Stomach (tissue), 9 donors: ENCODE results near the gene GRIK5. TPM values are rescaled to one million over a fixed set of nuclear protein-coding genes. Genes with fewer than 3 reads are reported as not detected.
A peak's percentile ranks its signal among the peaks of the same experiment; 100 is the strongest.

Experiments used
- DNase-seq, 2 donors: peaks; one replicate each; pipeline versions ENCODE4 v3.0.0 to v3.0.0-alpha.2; 2013 to 2019
- H3K27ac ChIP-seq, 5 donors: fragments of 200-600 bp in 4 of 5; sonication (generic) in 4 of 5; one replicate each; pipeline ENCODE4 v1.5.1; 2013 to 2019; ENCODE audit warnings: mild to moderate bottlenecking in 1 of 5, moderate library complexity in 1 of 5
- H3K27me3 ChIP-seq, 3 donors: fragments of 200-600 bp; sonication (generic); one replicate each; pipeline ENCODE4 v1.5.1; 2017 to 2019; ENCODE audit warnings: mixed run types in 1 of 3
- H3K36me3 ChIP-seq, 4 donors: fragments of 200-600 bp; sonication (generic); 1 replicate in 3 of 4; 2 replicates in 1 of 4; pipeline ENCODE4 v1.5.1; 2016 to 2019
- H3K4me1 ChIP-seq, 4 donors: fragments of 200-600 bp; sonication (generic); one replicate each; pipeline ENCODE4 v1.5.1; 2016 to 2019
- H3K4me3 ChIP-seq, 4 donors: fragments of 200-600 bp; sonication (generic) in 3 of 4; one replicate each; pipeline ENCODE4 v1.5.1; 2016 to 2019; ENCODE audit warnings: mild to moderate bottlenecking in 1 of 4
- H3K9me3 ChIP-seq, 4 donors: fragments of 200-600 bp; sonication (generic); one replicate each; pipeline ENCODE4 v1.5.1; 2016 to 2019
- EP300 ChIP-seq: sonication (generic); formaldehyde crosslinking; IDR thresholded peaks from one replicate; pipeline ENCODE4 v1.6.1; 2017; ENCODE audit warnings: antibody characterized with exemption
- POLR2A ChIP-seq, 4 donors: fragments of 450-650 bp; IDR thresholded peaks; one replicate each; pipeline ENCODE4 v1.6.1; 2016; ENCODE audit warnings: antibody characterized with exemption in 4 of 4, control low read depth in 2 of 4, mild to moderate bottlenecking in 1 of 4, moderate library complexity in 1 of 4
- POLR2AphosphoS5 ChIP-seq, 3 donors: sonication (generic); formaldehyde crosslinking; IDR thresholded peaks; one replicate each; pipeline ENCODE4 v1.6.1; 2016; ENCODE audit warnings: antibody characterized with exemption in 3 of 3
- WGBS, 5 donors: extraction: QIAGEN DNeasy Blood & Tissue Kit in 3 of 5; methylation state at CpG; one replicate each; pipeline versions ENCODE4 v1.1.5 to v1.1.7; 2013 to 2018; 5-methylcytosine and 5-hydroxymethylcytosine counted together
- intact Hi-C: fragments of 100-400 bp; cut with DNase I; formaldehyde crosslinking; loops from one replicate; pipeline ENCODE4 v1.15.1; 2023; ENCODE audit warnings: low total_unique reads
- polyA plus RNA-seq, 3 donors: library from polyadenylated mRNA; stranded (reverse); fragments of 200-250 nt; gene quantifications; one replicate each; pipeline ENCODE4 v1.2.3, GENCODE V29; 2013
- total RNA-seq, 5 donors: library from RNA; depleted of rRNA; stranded (reverse); fragments of >200 nt; gene quantifications; one replicate each; pipeline versions ENCODE4 v1.1.0 to v1.2.3, GENCODE V29; 2014 to 2016
- TF ChIP-seq, protein P1 (sequence below), 7 experiments: fragments of 450-650 bp in 4 of 7; fragments of 200-600 bp in 3 of 7; sonication (generic) in 3 of 7; IDR thresholded peaks; one replicate each; pipeline ENCODE4 v1.5.1; 2016 to 2019; ENCODE audit warnings: antibody characterized with exemption in 7 of 7, control low read depth in 2 of 7, mild to moderate bottlenecking in 1 of 7
- donor health status: healthy with polysubstance abuse.
- donor health status: Bipolar disorder and iron deficiency.
- donor health status: healthy.

The GRIK5 gene
- total and polyA plus RNA-seq, 8 donors = 0.92 to 74.1 (median 4.2) TPM

DNA sequence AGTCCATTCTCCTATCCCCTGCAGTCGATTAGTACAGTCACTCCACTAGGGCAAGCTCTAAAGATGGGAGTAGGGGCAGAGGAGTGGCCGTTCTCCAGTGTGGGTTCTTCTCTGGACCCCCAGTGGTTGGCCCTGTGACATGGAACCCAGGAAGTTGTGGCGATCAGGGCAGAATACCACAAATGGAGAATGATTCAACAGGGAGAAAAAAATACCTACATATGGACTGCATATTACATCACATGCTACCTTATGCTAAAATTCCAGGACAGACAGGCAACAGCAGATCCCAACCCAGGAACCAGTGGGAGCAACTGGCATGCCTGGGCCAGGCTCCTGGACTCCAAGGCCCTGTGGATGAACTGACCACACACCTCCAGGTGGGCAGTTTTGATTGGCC is 41.8 kb upstream of the GRIK5 start:
- intact Hi-C loops = no loop called here
- H3K27ac ChIP-seq = no peak overlapping the region
- H3K9me3 ChIP-seq = no peaks in the 10 kb centered on the region
- peaks cover 0 to 14% (median 6%) of the 10 kb centered on the region in 4 donors for H3K4me1 ChIP-seq
- 74 to 80% (median 76%) methylated on average over 3 of the region's 3 CpGs for WGBS, 5 donors
- peaks cover 0 to 34% (median 0%) of the 10 kb centered on the region in 3 donors for H3K27me3 ChIP-seq
- no peaks in the 10 kb centered on the region for H3K36me3 ChIP-seq
- no peak for DNase-seq
- no peak for TF ChIP-seq EP300
- no peak for TF ChIP-seq POLR2AphosphoS5 (IDR thresholded peaks at IDR 0.05)
- TF ChIP-seq, protein P1, sequence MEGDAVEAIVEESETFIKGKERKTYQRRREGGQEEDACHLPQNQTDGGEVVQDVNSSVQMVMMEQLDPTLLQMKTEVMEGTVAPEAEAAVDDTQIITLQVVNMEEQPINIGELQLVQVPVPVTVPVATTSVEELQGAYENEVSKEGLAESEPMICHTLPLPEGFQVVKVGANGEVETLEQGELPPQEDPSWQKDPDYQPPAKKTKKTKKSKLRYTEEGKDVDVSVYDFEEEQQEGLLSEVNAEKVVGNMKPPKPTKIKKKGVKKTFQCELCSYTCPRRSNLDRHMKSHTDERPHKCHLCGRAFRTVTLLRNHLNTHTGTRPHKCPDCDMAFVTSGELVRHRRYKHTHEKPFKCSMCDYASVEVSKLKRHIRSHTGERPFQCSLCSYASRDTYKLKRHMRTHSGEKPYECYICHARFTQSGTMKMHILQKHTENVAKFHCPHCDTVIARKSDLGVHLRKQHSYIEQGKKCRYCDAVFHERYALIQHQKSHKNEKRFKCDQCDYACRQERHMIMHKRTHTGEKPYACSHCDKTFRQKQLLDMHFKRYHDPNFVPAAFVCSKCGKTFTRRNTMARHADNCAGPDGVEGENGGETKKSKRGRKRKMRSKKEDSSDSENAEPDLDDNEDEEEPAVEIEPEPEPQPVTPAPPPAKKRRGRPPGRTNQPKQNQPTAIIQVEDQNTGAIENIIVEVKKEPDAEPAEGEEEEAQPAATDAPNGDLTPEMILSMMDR (IDR thresholded peaks at IDR 0.05) = no peak
- no peak for TF ChIP-seq POLR2A (IDR thresholded peaks at IDR 0.05)
- no peak overlapping the region for H3K4me3 ChIP-seq

DNA sequence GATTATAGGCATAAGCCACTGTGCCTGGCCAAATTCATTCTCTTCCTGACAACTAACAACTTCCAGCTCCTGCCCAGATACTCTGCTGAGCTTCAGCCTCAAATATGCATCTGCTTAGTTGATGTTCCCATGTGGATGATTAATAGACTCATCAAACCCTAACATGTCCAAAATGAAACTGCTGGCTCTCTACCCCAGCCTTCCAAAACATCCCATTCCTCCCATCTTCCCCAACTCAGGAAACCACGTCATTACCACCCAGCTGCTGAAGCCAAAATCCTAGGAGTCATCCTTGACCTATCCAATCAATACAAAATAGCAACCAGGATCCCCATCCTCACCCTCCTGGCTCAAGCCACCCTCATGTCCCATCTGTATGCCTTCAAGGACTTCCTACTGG is 41.4 kb upstream of the GRIK5 start:
- Histone ChIP-seq H3K9me3 (no peaks in the 10 kb centered on the region), H3K27ac (no peak overlapping the region), H3K4me1 (peaks cover 0 to 14% (median 6%) of the 10 kb centered on the region in 4 donors), H3K27me3 (peaks cover 0 to 39% (median 0%) of the 10 kb centered on the region in 3 donors), H3K4me3 (no peak overlapping the region), H3K36me3 (no peaks in the 10 kb centered on the region)
- WGBS, 5 donors = 61 to 71% (median 67%) methylated on average over 1 of the region's 1 CpG
- intact Hi-C loops = no loop called here
- TF ChIP-seq POLR2A (IDR thresholded peaks at IDR 0.05) (no peak), POLR2AphosphoS5 (IDR thresholded peaks at IDR 0.05) (no peak), EP300 (no peak)
- TF ChIP-seq, protein P1 (IDR thresholded peaks at IDR 0.05) = no peak
- DNase-seq = no peak

DNA sequence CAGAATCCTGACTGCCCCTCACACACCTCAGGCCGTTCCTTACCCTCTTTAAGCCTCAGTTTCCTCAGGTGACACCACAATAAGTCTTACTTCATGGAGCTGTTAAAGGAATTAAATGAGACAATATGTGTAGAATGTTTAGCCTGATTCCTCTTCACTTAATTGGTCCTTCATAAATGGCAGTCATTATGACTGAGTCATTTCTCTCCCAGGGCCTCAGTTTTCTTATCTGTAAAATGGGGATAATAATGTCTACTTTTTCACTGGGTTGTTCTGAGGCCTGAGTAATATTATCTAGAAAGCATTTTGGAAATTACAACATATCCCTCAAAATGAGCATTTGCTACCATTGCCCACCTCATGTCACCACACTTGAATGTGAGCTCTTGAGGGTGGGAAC is 40.7 kb upstream of the GRIK5 start:
- Histone ChIP-seq H3K4me1 (peaks cover 0 to 14% (median 6%) of the 10 kb centered on the region in 4 donors), H3K27ac (no peak overlapping the region), H3K9me3 (no peaks in the 10 kb centered on the region), H3K36me3 (no peaks in the 10 kb centered on the region), H3K4me3 (no peak overlapping the region), H3K27me3 (peaks cover 0 to 44% (median 3%) of the 10 kb centered on the region in 3 donors)
- TF ChIP-seq EP300 = no peak
- 38 to 71% (median 60%) methylated on average over 1 of the region's 1 CpG for WGBS, 5 donors
- DNase-seq = no peak
- intact Hi-C loops = no loop called here

DNA sequence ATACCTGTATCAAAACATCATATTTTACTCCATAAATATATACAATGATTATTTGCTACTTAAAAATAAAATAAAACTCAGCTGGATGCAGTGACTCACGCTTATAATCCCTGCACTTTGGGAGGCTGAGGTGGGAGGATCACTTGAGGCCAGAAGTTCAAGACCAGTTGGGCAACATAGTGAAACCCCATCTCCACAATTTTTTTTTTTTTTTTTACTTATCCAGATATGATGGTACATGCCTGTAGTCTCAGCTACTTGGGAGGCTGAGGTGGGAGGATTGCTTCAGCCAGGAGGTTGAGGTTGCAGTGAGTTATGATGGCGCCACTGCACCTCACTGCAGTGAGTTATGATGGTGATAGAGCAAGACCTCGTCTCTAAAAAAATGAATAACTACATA is 39.9 kb upstream of the GRIK5 start:
- no peak for DNase-seq
- intact Hi-C loops = no loop called here
- Histone ChIP-seq H3K36me3 (no peaks in the 10 kb centered on the region), H3K9me3 (no peaks in the 10 kb centered on the region), H3K27ac (no peak overlapping the region), H3K4me1 (peaks cover 0 to 14% (median 6%) of the 10 kb centered on the region in 4 donors), H3K4me3 (no peak overlapping the region), H3K27me3 (peaks cover 0 to 50% (median 3%) of the 10 kb centered on the region in 3 donors)
- WGBS, 5 donors = 72 to 86% (median 77%) methylated on average over 3 of the region's 3 CpGs
- TF ChIP-seq POLR2A (IDR thresholded peaks at IDR 0.05) = no peak
- no peak for TF ChIP-seq POLR2AphosphoS5 (IDR thresholded peaks at IDR 0.05)
- TF ChIP-seq EP300 = no peak
- TF ChIP-seq, protein P1 (IDR thresholded peaks at IDR 0.05) = no peak

DNA sequence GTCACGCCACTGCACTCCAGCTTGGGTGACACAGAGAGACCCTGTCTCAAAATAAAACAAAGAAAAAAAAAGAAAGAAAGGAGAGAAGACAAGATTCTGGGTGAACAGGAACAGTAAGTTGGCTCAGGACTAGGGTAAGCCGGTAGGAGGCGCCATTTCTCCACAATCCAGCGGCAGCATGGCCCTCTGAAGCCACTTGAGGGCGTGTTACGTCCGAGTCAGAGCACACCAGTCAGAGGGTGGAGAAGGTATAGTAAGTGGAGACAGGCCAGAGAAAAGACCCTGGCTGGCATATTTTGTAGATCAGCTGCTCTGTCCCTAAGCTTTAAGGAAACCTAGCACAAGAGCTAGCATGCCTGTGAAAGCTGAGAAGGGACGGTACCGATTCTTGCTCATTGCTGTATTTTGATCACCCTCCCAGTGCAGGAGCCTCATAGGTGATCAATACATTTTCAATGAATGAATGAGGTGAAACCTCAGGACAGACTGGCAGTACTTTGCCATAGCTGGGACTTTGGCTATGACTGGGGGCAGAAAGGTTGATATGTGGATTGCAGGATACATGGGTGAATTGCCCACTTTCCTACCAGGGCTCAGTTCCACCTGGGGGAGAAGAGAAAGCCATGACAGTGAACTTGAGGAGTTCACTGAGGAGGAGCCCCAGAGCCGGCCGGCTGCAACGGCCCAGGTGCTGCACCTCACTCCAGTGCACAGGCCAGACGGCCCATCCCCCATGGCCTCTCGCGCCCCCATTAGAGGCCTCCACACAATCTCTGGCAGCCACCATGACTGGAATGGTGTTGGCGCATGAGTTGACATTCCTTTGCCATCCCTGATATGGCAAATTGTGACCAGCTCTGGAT is 38.8 kb upstream of the GRIK5 start:
- intact Hi-C loops = no loop called here
- H3K36me3 ChIP-seq = no peaks in the 10 kb centered on the region
- peak; percentile 81 to 92 for DNase-seq
- H3K4me3 ChIP-seq = no peak overlapping the region
- 17 to 30% (median 22%) methylated on average over 10 to 16 of the region's 16 CpGs for WGBS, 5 donors
- peaks cover 0 to 52% (median 3%) of the 10 kb centered on the region in 3 donors for H3K27me3 ChIP-seq
- peaks cover 0 to 8% (median 3%) of the 10 kb centered on the region in 4 donors for H3K4me1 ChIP-seq
- no peaks in the 10 kb centered on the region for H3K9me3 ChIP-seq
- H3K27ac ChIP-seq = no peak overlapping the region
- TF ChIP-seq, protein P1 (IDR thresholded peaks at IDR 0.05) = peak in 5 of 7 experiments; percentile 77 to 87 (median 81)
- TF ChIP-seq EP300 = no peak
- TF ChIP-seq POLR2AphosphoS5 (IDR thresholded peaks at IDR 0.05) = peak in 1 of 3 donors; percentile 37
